H1 (cell line): ENCODE measurements around the gene MSMP. TPM values are rescaled to one million over a fixed set of nuclear protein-coding genes. Genes with fewer than 3 reads are reported as not detected.

ENCODE experiments used
- CTCF ChIA-PET: fragments of 300-600 bp; sonication (Branson Sonifier 250); formaldehyde crosslinking; loops from one replicate; lab custom pipeline; 2021; ENCODE audit not compliant: partially characterized antibody; lab: Charles Lee
- POLR2A ChIA-PET: fragments of 300-600 bp; sonication (Branson Sonifier 250); formaldehyde crosslinking; loops from one replicate; lab custom pipeline; 2021; ENCODE audit warnings: inconsistent platforms; ENCODE audit not compliant: partially characterized antibody; lab: Charles Lee
- DNase-seq, 2 experiments: peaks; one replicate each; pipeline versions ENCODE4 v3.0.0 to v3.0.0-alpha.2; 2010 to 2022; ENCODE audit warnings: low spot score in 2 of 2, low read depth in 1 of 2, mixed read lengths in 1 of 2
- FAIRE-seq: peaks from 2 replicates; lab custom pipeline; 2011; peaks lifted over from hg19 to GRCh38; lab: Jason Lieb, UNC
- H2AFZ ChIP-seq: 2 replicates; pipeline ENCODE4 v1.8.1; 2012; ENCODE audit warnings: low read length, inconsistent platforms
- H2AK5ac ChIP-seq: 2 replicates; pipeline ENCODE4 v1.6.1; 2013; ENCODE audit warnings: low read depth, low read length
- H2BK120ac ChIP-seq: replicated peaks from 2 replicates; pipeline ENCODE3; 2013; ENCODE audit warnings: low read depth, low read length, inconsistent platforms
- H2BK12ac ChIP-seq: 2 replicates; pipeline ENCODE4 v1.6.1; 2013; ENCODE audit warnings: low read depth, low read length
- H2BK15ac ChIP-seq: 2 replicates; pipeline ENCODE4 v1.6.1; 2013; ENCODE audit warnings: low read length
- H2BK20ac ChIP-seq: 2 replicates; pipeline ENCODE4 v1.6.1; 2013; ENCODE audit warnings: low read length
- H2BK5ac ChIP-seq: 2 replicates; pipeline ENCODE4 v1.6.1; 2013; ENCODE audit warnings: low read depth, low read length
- H3K14ac ChIP-seq: 2 replicates; pipeline ENCODE4 v1.6.1; 2013; ENCODE audit warnings: inconsistent platforms; ENCODE audit not compliant: insufficient read length
- H3K18ac ChIP-seq: 2 replicates; pipeline ENCODE4 v1.6.1; 2013; ENCODE audit warnings: low read length; ENCODE audit errors: extremely low read depth
- H3K23ac ChIP-seq: 2 replicates; pipeline ENCODE4 v1.6.1; 2013; ENCODE audit warnings: inconsistent platforms; ENCODE audit not compliant: insufficient read length
- H3K23me2 ChIP-seq: 2 replicates; pipeline ENCODE4 v1.6.1; 2013; ENCODE audit warnings: low read depth, low read length
- H3K27ac ChIP-seq: 2 replicates; pipeline ENCODE4 v1.6.1; 2011; ENCODE audit warnings: low read depth, low read length, inconsistent platforms
- H3K27me3 ChIP-seq, 4 experiments: replicated peaks in 1 of 4; 1 replicate in 1 of 4; 2 replicates in 3 of 4; pipeline versions ENCODE4 v1.6.1 to v1.8.1; 2011 to 2013; ENCODE audit warnings: low read length in 3 of 4, mild to moderate bottlenecking in 3 of 4, inconsistent platforms in 2 of 4, mixed read lengths in 2 of 4, moderate library complexity in 1 of 4; ENCODE audit not compliant: control insufficient read depth in 3 of 4, insufficient read depth in 3 of 4; ENCODE audit errors: extremely low read depth in 1 of 4
- H3K36me3 ChIP-seq, 4 experiments: 2 replicates each; pipeline versions ENCODE4 v1.6.1 to v1.8.1; 2011 to 2013; ENCODE audit warnings: mild to moderate bottlenecking in 4 of 4, low read length in 3 of 4, moderate library complexity in 2 of 4, control low read depth in 1 of 4, inconsistent platforms in 1 of 4; ENCODE audit not compliant: insufficient read depth in 4 of 4, control insufficient read depth in 2 of 4
- H3K4ac ChIP-seq: replicated peaks from 2 replicates; pipeline ENCODE3; 2013; ENCODE audit warnings: low read length, low read depth, mixed read lengths, inconsistent platforms; ENCODE audit not compliant: insufficient read length
- H3K4me1 ChIP-seq, 4 experiments: replicated peaks in 1 of 4; 1 replicate in 1 of 4; 2 replicates in 3 of 4; pipeline versions ENCODE4 v1.6.1 to v1.8.1; 2011 to 2013; ENCODE audit warnings: low read length in 3 of 4, inconsistent platforms in 2 of 4, mixed read lengths in 1 of 4; ENCODE audit not compliant: insufficient read depth in 4 of 4, control insufficient read depth in 3 of 4
- H3K4me2 ChIP-seq, 2 experiments: 2 replicates each; pipeline versions ENCODE4 v1.6.1 to v1.8.1; 2011 to 2013; ENCODE audit warnings: low read depth in 2 of 2, low read length in 2 of 2, control low read depth in 1 of 2, inconsistent platforms in 1 of 2, mild to moderate bottlenecking in 1 of 2; ENCODE audit not compliant: insufficient read depth in 1 of 2
- H3K4me3 ChIP-seq, 4 experiments: fragments of 200-600, 300-600 bp in 1 of 4; sonication (generic), shearing (Covaris generic), sonication (Bioruptor Twin) in 1 of 4; 2 replicates each; pipeline versions ENCODE4 v1.5.1 to v1.8.1; 2011 to 2016; ENCODE audit warnings: low read length in 4 of 4, low read depth in 3 of 4, control low read depth in 2 of 4, inconsistent platforms in 2 of 4, mild to moderate bottlenecking in 2 of 4, mixed read lengths in 1 of 4, moderate library complexity in 1 of 4; ENCODE audit not compliant: insufficient read depth in 2 of 4; ENCODE audit errors: extremely low read depth in 1 of 4
- H3K56ac ChIP-seq: replicated peaks from 2 replicates; pipeline ENCODE3; 2013; ENCODE audit warnings: low read depth, mild to moderate bottlenecking, mixed read lengths, low read length, inconsistent platforms; ENCODE audit not compliant: insufficient read length
- H3K79me1 ChIP-seq: 2 replicates; pipeline ENCODE4 v1.6.1; 2013; ENCODE audit warnings: low read depth, low read length, control low read depth
- H3K79me2 ChIP-seq, 2 experiments: 2 replicates each; pipeline versions ENCODE4 v1.6.1 to v1.8.1; 2012 to 2013; ENCODE audit warnings: low read length in 2 of 2, mild to moderate bottlenecking in 2 of 2, inconsistent platforms in 1 of 2; ENCODE audit not compliant: insufficient read depth in 2 of 2, control insufficient read depth in 1 of 2
- H3K9ac ChIP-seq, 4 experiments: replicated peaks in 1 of 4; 1 replicate in 1 of 4; 2 replicates in 3 of 4; pipeline versions ENCODE4 v1.6.1 to v1.8.1; 2011 to 2013; ENCODE audit warnings: low read depth in 3 of 4, low read length in 3 of 4, control low read depth in 2 of 4, mild to moderate bottlenecking in 2 of 4, moderate library complexity in 2 of 4, inconsistent platforms in 1 of 4; ENCODE audit errors: extremely low read depth in 1 of 4
- H3K9me3 ChIP-seq, 2 experiments: 2 replicates each; pipeline versions ENCODE4 v1.6.1 to v1.8.1; 2012 to 2013; ENCODE audit warnings: mild to moderate bottlenecking in 2 of 2, moderate library complexity in 2 of 2, control low read depth in 1 of 2, inconsistent platforms in 1 of 2, low read depth in 1 of 2, low read length in 1 of 2, mixed read lengths in 1 of 2; ENCODE audit not compliant: insufficient read depth in 2 of 2
- H4K20me1 ChIP-seq, 2 experiments: replicated peaks in 1 of 2; 2 replicates each; pipeline versions ENCODE3 to v1.8.1; 2011 to 2013; ENCODE audit warnings: inconsistent platforms in 2 of 2, low read length in 2 of 2, mild to moderate bottlenecking in 1 of 2; ENCODE audit not compliant: insufficient read depth in 2 of 2, control insufficient read depth in 1 of 2
- H4K5ac ChIP-seq: 2 replicates; pipeline ENCODE4 v1.6.1; 2013; ENCODE audit warnings: low read length, low read depth, mixed read lengths, inconsistent platforms; ENCODE audit not compliant: insufficient read length
- H4K8ac ChIP-seq: 2 replicates; pipeline ENCODE4 v1.8.0; 2013; ENCODE audit warnings: mild to moderate bottlenecking, moderate library complexity, low read length, inconsistent platforms; ENCODE audit not compliant: insufficient read depth; ENCODE audit errors: extremely low read depth
- H4K91ac ChIP-seq: replicated peaks from 2 replicates; pipeline ENCODE3; 2013; ENCODE audit warnings: low read length, mixed read lengths, inconsistent platforms; ENCODE audit not compliant: insufficient read length
- GTF2F1 ChIP-seq: IDR thresholded peaks from 2 replicates; pipeline ENCODE4 v1.6.1; 2012; ENCODE audit warnings: low read depth, low read length, improper control_type of control experiment, borderline replicate concordance
- WGBS, 2 experiments: shearing (Covaris generic) in 1 of 2; methylation state at CpG; one replicate each; pipeline versions ENCODE4 v1.1.6 to v1.1.7; 2013 to 2015; ENCODE audit warnings: low lambda C conversion rate in 2 of 2, mixed read lengths in 2 of 2, inconsistent platforms in 1 of 2, low coverage in 1 of 2, missing lambda C conversion rate in 1 of 2; ENCODE audit not compliant: insufficient replicate concordance in 2 of 2, insufficient coverage in 1 of 2, insufficient read length in 1 of 2; ENCODE audit errors: extremely low coverage in 1 of 2, missing lambda C conversion rate in 1 of 2; 5-methylcytosine and 5-hydroxymethylcytosine counted together
- polyA plus RNA-seq, 7 experiments: library from polyadenylated mRNA; depleted of rRNA in 3 of 7; stranded (reverse) in 5 of 7; unstranded in 2 of 7; fragments of >200 nt in 5 of 7; fragments of 200-250 nt in 2 of 7; gene quantifications; 1 replicate in 5 of 7; 2 replicates in 1 of 7; 4 replicates in 1 of 7; pipeline versions ENCODE4 v1.2.1 to v1.2.3, GENCODE V29; 2011 to 2013; ENCODE audit warnings: missing spikeins in 2 of 7, mixed read lengths in 2 of 7
- total RNA-seq: library from RNA; stranded (reverse); fragmentation: NEBNext Ultra II Directional; extraction: Animal tissue kit (Norgen Biotek cat#: 25700); gene quantifications from 2 replicates; pipeline ENCODE4 v1.2.1, GENCODE V29; 2021

Gene MSMP
- total and polyA plus RNA-seq, 2 of the 8 experiments (the other 6 are each of a cell fraction or from before 2014, with no cell fraction given): 0.53 TPM; not detected in 1

DNA sequence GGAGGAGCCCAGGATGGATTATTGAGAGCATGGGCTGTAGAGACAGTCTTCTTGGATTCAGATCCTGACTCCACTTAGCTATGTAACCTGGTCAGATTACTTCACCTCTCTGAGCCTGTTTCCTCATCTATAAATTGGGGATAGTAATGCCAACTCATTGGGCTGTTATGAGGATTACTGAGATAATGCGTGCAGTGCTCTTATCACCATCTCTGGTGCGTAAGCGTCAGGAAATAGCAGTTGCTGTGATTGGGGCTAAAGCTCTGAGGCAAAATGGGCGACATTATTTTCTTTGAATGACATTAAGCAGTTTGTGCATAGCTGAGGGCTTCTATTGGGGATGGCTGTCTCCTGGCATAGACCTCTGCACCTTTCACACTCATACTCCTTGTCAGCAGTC is 995 bp upstream of the MSMP start:
- H3K4me1 ChIP-seq: peaks cover 0 to 7% (median under 1%) of the 10 kb centered on the region in 4 experiments; a peak in 3 of 7 replicates
- CTCF ChIA-PET: interaction anchor here (0.5 to 2.8 kb wide), 10 partner anchors 11 to 97 kb away, joined by 3 to 18 read pairs (median 5); partner anchors contain the start of genes CCDC107, CREB3, HINT2 and RMRP
- no peak overlapping the region for H2BK20ac ChIP-seq
- no peak overlapping the region for H3K14ac ChIP-seq
- FAIRE-seq (no peak), DNase-seq (no peak)
- H3K23me2 ChIP-seq: no peaks in the 10 kb centered on the region; the same call in 1 of the 2 replicates
- no peak overlapping the region for H3K9ac ChIP-seq
- no peak overlapping the region for H2BK12ac ChIP-seq
- H3K23ac ChIP-seq: no peak overlapping the region
- peaks cover 0 to 17% of the 10 kb centered on the region in 2 experiments; a peak in 2 of 4 replicates for H3K79me2 ChIP-seq
- 94% methylated on average over 4 of the region's 4 CpGs; no CpG with 5 or more reads in 1 of the 2 experiments for WGBS, 2 experiments
- no peaks in the 10 kb centered on the region for H3K9me3 ChIP-seq
- no peak overlapping the region for H2AFZ ChIP-seq
- H4K5ac ChIP-seq: no peak overlapping the region
- no peak overlapping the region for H3K56ac ChIP-seq
- POLR2A ChIA-PET: interaction anchor here (0.7 to 1.8 kb wide), 5 partner anchors 8 to 60 kb away, joined by 3 to 5 read pairs (median 4); partner anchors contain the start of gene CREB3
- H4K91ac ChIP-seq: no peak overlapping the region
- H4K8ac ChIP-seq: no peak overlapping the region
- no peak overlapping the region for H2BK5ac ChIP-seq
- no peaks in the 10 kb centered on the region for H3K27me3 ChIP-seq
- no peak overlapping the region for H3K4me2 ChIP-seq
- peaks cover 3 to 22% (median 15%) of the 10 kb centered on the region in 4 experiments; a peak in 6 of 8 replicates for H3K36me3 ChIP-seq
- no peak overlapping the region for H2AK5ac ChIP-seq
- no peaks in the 10 kb centered on the region for H4K20me1 ChIP-seq
- peaks cover 4% of the 10 kb centered on the region; the same call in 1 of the 2 replicates for H3K79me1 ChIP-seq
- no peak overlapping the region for H2BK15ac ChIP-seq
- H3K4ac ChIP-seq: no peak overlapping the region
- no peak overlapping the region for H3K18ac ChIP-seq
- no peak overlapping the region for H2BK120ac ChIP-seq
- no peak overlapping the region for H3K4me3 ChIP-seq
- no peak overlapping the region for H3K27ac ChIP-seq
- no peak for TF ChIP-seq GTF2F1
